ENCODE measurements around the gene ABCA2.
"Not testable (repeated sequence)": the region's sequence is repeated elsewhere in the genome, so short reads cannot be mapped to it uniquely, and the experiment has no call there.

Gene ABCA2

DNA sequence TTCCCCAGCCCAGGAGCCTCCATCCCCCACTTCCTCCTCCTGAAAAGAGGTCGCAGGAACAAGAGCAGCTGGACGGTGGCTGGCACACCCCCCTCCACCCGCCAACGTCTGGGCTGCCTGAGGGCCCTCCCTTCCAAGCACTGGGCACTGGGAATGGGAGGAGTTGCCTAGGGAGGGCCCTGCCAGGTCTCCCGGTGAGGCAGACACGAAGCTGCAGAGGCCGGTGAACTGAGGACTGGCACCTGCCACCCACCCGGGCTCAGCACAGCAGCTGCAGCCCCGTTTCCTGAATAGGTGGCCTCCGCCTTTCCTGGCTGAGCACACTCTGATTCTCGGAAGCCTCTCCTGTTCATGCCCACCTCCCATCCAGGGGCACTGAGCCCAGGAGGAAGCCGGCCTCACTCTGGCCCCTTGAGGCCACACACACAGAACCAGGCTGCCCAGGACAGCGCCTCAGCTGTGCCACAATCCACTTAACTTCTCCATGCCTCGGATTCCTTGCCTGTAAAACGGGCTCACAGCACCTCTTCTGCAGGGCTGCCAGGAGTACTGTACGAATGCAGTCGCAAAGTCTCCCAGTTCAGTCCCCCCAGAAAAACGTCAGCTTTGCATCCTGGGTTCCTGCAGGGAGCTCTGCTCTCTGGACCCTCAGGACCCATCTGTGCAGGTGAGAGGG lies 16.6 kb upstream of the ABCA2 start:
- DNase-seq, result peak; percentile 17 to 56

- DNase-seq, result no peak
Measured at GRCh38 chr9:137044037-137044436, 16.0 kb upstream of the ABCA2 start.

- DNase-seq, result no peak
Measured at GRCh38 chr9:137042751-137043727, 15.0 kb upstream of the ABCA2 start.

DNA sequence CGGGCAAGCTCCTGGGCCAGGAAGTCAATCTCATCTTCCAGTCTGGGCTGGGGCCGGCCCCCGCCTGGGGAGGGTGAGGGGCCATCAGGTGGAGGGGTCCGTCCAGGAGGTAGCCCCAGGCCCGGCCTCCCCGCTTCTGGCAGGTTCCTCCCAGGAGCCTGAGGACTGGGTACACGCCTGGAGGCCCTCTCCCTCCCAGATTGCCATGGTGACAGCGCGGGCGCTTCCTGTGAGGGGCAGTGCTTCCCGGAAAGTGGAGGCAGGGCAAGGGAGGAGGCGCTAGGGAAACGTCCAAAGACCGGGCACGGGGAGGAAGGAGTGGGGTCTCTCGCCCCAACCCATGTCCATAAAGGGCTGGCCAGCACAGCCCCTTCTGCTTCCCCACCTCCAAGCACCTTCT lies 13.1 kb upstream of the ABCA2 start:
- no peak for DNase-seq

DNA sequence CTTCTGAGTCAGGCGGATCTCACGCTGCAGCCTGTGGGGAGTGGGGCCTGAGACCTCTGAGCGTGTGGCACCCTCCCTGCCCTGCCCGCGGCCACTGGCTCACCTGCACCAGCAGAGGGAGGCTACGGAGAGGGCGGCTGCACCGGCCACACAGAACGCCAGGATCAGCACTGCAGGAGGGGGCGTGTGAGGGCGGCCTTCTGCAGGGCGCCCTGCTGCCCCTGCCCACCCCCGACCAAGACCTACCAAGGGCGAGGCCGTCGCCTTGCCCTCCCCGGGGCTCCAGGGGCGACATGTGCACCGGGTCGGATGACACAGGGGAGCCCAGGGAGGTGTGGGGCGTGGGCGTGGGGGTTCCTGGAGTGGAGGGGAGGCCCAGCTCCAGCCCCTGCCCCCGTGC lies 12.5 kb upstream of the ABCA2 start:
- DNase-seq, result no peak

DNA sequence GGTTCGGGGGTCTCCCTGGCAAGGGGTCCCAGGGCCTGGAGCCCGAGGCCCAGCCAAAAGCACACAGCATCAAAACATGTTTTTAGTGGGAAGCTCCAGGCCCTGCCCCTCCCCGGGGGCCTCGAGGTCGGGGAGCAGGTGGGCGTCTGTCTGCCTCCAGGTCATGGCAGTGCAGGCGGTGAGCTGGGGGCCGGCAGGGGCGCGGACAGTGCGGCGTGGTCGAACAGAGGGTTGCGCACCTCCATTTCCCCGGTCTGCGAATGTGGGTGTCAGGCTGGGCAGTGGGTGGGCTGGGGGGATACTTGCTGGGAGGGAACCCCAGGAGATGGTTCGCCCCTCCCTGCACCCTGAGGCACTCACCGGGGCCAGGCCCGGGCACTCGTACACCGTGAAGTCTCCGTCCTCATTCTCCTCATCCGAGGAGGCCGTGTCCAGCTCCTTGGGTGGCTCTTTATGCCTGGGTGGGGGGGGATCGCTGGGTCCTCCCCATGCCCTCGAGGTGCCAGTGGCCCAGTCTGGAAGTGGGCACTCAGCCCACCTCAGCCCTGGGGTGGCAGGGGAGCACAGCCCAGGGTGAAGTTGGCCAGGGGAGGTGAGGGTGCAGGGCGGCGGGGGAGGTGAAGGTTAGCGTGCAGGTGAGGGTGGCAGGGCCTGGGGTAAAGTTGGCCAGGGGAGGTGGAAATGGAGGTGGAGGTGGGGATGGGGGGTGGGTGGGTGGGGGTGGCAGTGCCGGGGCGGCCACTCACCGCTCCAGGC lies 11.8 kb upstream of the ABCA2 start:
- DNase-seq, result no peak

- no peak for DNase-seq
Measured at GRCh38 chr9:137038916-137039315, 10.9 kb upstream of the ABCA2 start.

DNA sequence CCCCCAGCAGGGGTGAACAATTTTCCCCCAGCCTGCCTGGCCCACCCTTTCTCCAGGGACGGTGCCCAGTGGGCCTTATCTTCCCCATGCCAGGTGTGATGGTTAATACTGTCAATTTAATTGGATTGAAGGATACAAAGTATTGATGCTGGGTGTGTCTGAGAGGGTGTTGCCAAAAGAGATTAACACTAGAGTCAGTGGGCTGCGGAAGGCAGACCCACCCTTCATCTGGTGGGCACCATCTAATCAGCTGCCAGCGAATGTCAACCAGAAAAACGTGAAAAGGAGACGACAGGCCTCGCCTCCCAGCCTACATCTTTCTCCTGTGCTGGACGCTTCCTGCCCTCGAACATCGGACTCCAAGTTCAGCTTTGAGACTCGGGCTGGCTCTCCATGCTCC lies 9.4 kb upstream of the ABCA2 start:
- DNase-seq, result no peak

DNA sequence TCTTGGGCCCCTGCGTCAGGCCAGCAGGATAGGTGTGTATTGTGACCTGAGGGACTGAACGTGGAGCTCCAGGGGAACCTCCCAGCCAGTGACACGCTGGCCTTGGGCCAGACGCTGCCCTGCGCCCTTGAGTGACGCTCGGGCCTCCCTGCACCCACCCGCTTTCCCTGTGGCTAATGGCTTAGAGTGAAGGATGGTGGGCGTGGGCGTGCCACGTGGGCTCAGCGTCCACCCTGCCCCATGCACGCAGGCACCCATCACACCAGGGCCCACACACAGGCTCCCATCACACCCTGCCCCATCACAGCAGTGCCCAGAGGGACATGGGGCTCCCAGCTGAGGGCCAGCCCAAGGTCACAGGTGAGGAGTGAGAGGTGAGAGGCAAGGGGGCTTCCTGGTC lies 9.0 kb upstream of the ABCA2 start:
- no peak for DNase-seq

DNA sequence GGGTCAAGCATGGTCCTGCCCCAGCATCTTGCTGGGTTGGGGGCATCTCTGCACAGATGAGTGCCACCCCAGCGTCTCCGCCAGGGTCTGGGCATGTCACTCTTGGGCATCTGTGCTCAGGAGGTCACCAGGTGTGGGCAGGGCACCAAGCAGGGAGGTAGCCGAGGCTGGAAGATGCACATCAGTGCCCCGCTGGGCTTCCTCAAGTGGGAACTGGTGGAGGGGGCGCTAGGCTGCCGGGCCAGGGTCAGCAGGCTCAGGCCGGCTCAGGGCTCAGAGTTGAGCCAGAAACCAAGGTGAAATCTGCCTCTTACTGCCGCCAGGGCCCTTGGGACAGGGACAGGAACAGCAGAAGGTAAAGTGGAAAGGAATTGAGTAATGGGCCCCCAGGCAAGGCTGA lies 7.9 kb upstream of the ABCA2 start:
- DNase-seq, result no peak

DNA sequence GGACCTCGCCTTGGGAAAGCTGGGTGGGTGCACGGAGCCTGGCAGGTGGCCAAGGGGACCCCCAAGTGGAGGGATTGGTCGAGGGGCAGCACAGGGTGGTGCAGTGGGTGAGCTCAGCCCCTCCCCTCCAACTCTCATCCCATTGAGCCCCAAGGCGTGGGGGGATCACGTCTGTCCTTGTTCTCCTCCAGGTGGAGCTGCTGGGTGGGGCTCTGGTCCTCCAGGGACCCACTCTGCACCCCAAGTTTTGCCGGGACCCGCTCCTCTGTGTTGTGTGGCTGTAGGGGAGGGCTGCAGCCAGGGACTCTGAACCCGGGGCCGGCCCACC lies 7.4 kb upstream of the ABCA2 start:
- no peak for DNase-seq

- peak; percentile 68 to 83 for DNase-seq
Measured at GRCh38 chr9:137034709-137035506, 6.9 kb upstream of the ABCA2 start.

GRCh38 chr9:137034039-137034708 lies 6.1 kb upstream of the ABCA2 start:
- no peak for DNase-seq

GRCh38 chr9:137033481-137033880 lies 5.4 kb upstream of the ABCA2 start:
- DNase-seq, result not testable (repeated sequence)

DNA sequence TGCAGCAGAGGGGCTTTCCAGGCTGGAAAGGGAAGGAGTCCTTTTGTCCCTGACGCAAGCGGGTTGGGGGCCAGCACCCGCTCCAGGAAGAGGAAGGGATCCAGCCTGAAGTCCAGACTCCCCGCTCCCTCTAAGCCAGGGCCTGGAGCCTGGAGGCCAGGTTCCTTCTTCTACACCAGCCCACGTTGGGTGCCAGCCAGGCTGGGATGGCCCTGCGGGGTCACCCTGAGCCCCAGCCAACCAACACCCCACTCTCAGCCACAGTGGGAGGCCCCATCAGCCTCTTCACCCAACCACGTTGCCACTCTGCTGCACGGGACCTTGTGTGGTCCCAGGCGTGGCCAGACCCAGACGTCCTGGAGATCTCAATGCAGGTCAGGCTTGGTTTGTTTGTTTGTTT lies 4.8 kb upstream of the ABCA2 start:
- no peak for DNase-seq

DNA sequence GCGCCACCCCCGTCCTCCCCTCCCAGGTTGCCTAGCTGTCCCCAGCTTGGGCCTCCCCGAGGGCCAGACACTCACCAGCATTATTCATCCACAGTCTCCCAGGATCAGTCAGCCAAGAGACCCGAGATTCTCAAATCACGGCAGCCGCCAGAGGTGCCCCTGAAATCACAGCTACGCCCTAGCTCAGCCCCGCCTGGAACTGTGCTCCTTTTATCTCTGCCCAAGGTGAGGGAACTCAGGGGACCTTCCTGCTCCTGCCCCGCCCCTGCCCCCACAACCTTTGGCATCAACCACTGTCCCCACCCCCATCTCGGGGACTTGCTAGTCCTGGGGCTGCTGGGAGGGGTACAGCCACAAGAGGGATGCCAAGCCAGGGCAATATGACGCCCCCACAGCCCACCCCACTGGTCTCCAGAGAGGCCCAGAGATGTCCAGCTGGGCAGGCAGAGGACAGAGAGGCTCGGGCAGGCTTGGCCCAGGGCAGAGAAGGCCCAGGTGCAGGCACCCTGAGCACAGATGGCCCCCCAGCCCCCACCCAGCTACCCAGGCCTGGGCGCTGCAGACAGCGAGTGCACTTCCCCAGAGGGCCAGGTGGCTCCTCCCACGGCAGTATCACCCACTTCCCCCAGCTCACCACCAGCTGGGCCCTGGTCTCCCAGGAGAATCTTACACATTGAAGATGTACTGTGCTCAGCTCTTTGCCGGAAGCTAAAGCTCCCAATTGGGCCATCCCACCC lies 4.0 kb upstream of the ABCA2 start, which contains the start of gene FUT7:
FUT7 (minus strand) TSS at position 185 of the 737 bp plus-strand sequence; CDS start at position 88, 97 bp downstream.
- no peak for DNase-seq

GRCh38 chr9:137030538-137031527 lies 2.8 kb upstream of the ABCA2 start:
- DNase-seq, result no peak

DNA sequence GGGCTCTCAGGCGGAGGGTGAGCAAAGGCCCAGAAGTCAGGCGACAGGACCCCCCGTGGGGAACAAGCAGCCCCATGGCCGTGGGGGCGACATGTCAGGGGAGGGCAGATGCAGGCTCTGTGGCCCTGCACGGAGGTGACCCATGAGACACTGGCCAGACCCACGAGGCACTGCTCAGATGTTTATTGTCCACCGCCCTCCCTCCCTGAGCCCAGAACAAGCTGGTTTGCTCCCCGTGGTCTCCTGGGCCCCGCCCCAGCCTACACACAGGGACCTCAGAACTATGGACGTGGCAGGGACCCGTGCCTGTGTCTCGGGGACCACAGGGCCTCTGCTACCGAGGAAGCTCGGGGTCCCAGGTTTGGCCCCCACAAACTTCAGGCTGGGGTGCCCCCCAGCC lies 2.0 kb upstream of the ABCA2 start:
- DNase-seq, result no peak

DNA sequence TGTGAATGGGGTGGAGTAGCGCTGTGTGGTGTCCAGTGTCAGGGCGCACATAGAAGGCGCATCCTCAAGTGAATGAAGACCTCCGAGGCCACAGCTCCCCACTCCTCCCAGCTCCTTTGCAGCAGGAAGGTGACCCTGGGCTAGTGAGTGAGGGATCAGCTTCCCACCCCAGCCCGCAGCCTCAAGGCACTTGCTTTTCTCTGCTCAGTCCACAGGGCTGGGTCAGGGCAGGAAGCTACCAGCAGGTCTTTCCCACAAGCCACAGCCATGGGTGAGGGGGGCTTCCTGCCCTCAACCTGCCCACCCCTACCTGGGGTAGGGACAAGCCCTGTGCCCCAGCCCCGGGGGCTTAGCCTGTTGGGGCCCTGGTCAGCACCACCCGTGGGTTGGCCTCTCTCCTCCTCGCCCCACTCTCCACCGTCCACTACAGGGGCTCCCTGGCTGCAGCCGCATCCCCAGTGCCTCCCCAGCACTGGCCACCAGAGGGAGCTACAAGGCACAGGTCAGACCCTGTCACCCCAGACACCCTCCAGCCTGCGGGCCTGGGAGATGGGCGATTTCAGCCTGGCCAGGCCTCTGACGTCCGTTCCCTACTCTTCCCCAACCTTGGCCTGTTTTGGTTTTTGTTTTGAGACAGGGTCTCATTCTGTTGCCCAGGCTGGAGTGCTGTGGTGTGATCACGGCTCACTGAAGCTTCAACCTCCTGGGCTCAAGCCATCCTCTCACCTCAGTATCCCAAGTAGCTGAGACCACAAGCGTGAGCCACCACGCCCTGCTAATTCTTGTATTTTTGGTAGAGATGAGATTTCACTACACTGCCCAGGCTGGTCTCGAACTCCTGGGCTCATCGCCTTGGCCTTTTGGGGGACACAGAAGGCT lies 1.3 kb upstream of the ABCA2 start:
- DNase-seq, result peak in 1 of 2 experiments; percentile 63
